Keratinocyte (primary cell): Measurements from ENCODE around the gene NFIL3. TPM values are rescaled to one million over a fixed set of nuclear protein-coding genes. Genes with fewer than 3 reads are reported as not detected.

Source experiments
- DNase-seq: peaks from one replicate; pipeline ENCODE4 v3.0.0-alpha.2; 2011; ENCODE audit warnings: low read depth, missing footprints, low spot score
- FAIRE-seq: peaks from 2 replicates; lab custom pipeline; 2011; peaks lifted over from hg19 to GRCh38; lab: Jason Lieb, UNC
- H2AFZ ChIP-seq: 2 replicates; pipeline ENCODE4 v1.6.0; 2012; ENCODE audit warnings: low read length, control low read depth, inconsistent platforms; ENCODE audit not compliant: control insufficient read depth
- H3K27ac ChIP-seq: 2 replicates; pipeline ENCODE4 v1.5.1; 2011; ENCODE audit warnings: low read length; ENCODE audit not compliant: control insufficient read depth, insufficient read depth
- H3K27me3 ChIP-seq: 3 replicates; pipeline ENCODE4 v1.6.0; 2011; ENCODE audit warnings: low read length; ENCODE audit not compliant: control insufficient read depth, insufficient read depth; ENCODE audit errors: extremely low read depth
- H3K36me3 ChIP-seq, 2 experiments: 2 replicates in 1 of 2; 3 replicates in 1 of 2; pipeline ENCODE4 v1.5.1; 2011; ENCODE audit warnings: low read length in 2 of 2, mild to moderate bottlenecking in 1 of 2; ENCODE audit not compliant: control insufficient read depth in 2 of 2, insufficient read depth in 2 of 2; ENCODE audit errors: extremely low read depth in 1 of 2
- H3K4me1 ChIP-seq: 3 replicates; pipeline ENCODE4 v1.5.1; 2011; ENCODE audit warnings: low read length; ENCODE audit not compliant: control insufficient read depth, insufficient read depth; ENCODE audit errors: extremely low read depth
- H3K4me2 ChIP-seq: 3 replicates; pipeline ENCODE4 v1.6.0; 2011; ENCODE audit warnings: low read depth, low read length; ENCODE audit not compliant: control insufficient read depth, insufficient read depth; ENCODE audit errors: extremely low read depth
- H3K4me3 ChIP-seq, 3 experiments: fragments of 200-600 bp in 1 of 3; sonication (generic) in 1 of 3; 2 replicates in 2 of 3; 3 replicates in 1 of 3; pipeline ENCODE4 v1.5.1; 2011 to 2016; ENCODE audit warnings: low read length in 3 of 3, mild to moderate bottlenecking in 3 of 3, control low read depth in 2 of 3, inconsistent platforms in 1 of 3, low read depth in 1 of 3, mixed read lengths in 1 of 3, mixed run types in 1 of 3, moderate library complexity in 1 of 3; ENCODE audit not compliant: control insufficient read depth in 2 of 3, insufficient read depth in 2 of 3; ENCODE audit errors: extremely low read depth in 1 of 3
- H3K79me2 ChIP-seq: 2 replicates; pipeline ENCODE4 v1.6.0; 2012; ENCODE audit warnings: low read length; ENCODE audit not compliant: control insufficient read depth, insufficient read depth
- H3K9ac ChIP-seq: 3 replicates; pipeline ENCODE4 v1.6.0; 2011; ENCODE audit warnings: low read length; ENCODE audit not compliant: control insufficient read depth, insufficient read depth; ENCODE audit errors: extremely low read depth
- H3K9me1 ChIP-seq: 3 replicates; pipeline ENCODE4 v1.6.0; 2011; ENCODE audit warnings: low read length; ENCODE audit not compliant: control insufficient read depth, insufficient read depth; ENCODE audit errors: extremely low read depth
- H3K9me3 ChIP-seq: 2 replicates; pipeline ENCODE4 v1.5.1; 2012; ENCODE audit warnings: low read depth, low read length; ENCODE audit not compliant: control insufficient read depth
- H4K20me1 ChIP-seq: 3 replicates; pipeline ENCODE4 v1.6.0; 2011; ENCODE audit warnings: low read length; ENCODE audit not compliant: control insufficient read depth, insufficient read depth; ENCODE audit errors: extremely low read depth
- EZH2 ChIP-seq: IDR thresholded peaks from one replicate; pipeline ENCODE4 v1.6.1; 2012; ENCODE audit warnings: inconsistent platforms, mild to moderate bottlenecking, low read length, moderate library complexity
- dilution Hi-C: fragments of 300-500 bp; cut with MboI; formaldehyde crosslinking; loops from one replicate; pipeline ENCODE4 v1.7.0; 2020; ENCODE audit warnings: low sequenced_read_pairs; ENCODE audit not compliant: extremely low pct_ligation_motif_present
- polyA plus RNA-seq, 5 experiments: library from polyadenylated mRNA; depleted of rRNA in 3 of 5; stranded (reverse) in 3 of 5; stranded (forward) in 1 of 5; unstranded in 1 of 5; fragments of >200 nt; gene quantifications; 1 replicate in 1 of 5; 2 replicates in 3 of 5; 3 replicates in 1 of 5; pipeline versions ENCODE4 v1.2.1 to v1.2.3, GENCODE V29; 2011 to 2012; ENCODE audit warnings: missing spikeins in 2 of 5, low read depth in 1 of 5, low replicate concordance in 1 of 5
- TF ChIP-seq, protein P1 (sequence below), 3 experiments: IDR thresholded peaks in 1 of 3; conservative IDR thresholded peaks in 1 of 3; optimal IDR thresholded peaks in 1 of 3; 2 replicates in 2 of 3; 3 replicates in 1 of 3; pipeline versions ENCODE3 to v1.5.1; 2011; ENCODE audit warnings: low read length in 3 of 3, mild to moderate bottlenecking in 3 of 3, moderate library complexity in 2 of 3, control low read depth in 1 of 3, inconsistent platforms in 1 of 3; ENCODE audit not compliant: insufficient read depth in 2 of 3; ENCODE audit errors: extremely low read depth in 1 of 3

Gene NFIL3
- polyA plus RNA-seq, 1 donor (not counting 4 experiments of a cell fraction or from before 2014, with no cell fraction given): 9.3 TPM

DNA sequence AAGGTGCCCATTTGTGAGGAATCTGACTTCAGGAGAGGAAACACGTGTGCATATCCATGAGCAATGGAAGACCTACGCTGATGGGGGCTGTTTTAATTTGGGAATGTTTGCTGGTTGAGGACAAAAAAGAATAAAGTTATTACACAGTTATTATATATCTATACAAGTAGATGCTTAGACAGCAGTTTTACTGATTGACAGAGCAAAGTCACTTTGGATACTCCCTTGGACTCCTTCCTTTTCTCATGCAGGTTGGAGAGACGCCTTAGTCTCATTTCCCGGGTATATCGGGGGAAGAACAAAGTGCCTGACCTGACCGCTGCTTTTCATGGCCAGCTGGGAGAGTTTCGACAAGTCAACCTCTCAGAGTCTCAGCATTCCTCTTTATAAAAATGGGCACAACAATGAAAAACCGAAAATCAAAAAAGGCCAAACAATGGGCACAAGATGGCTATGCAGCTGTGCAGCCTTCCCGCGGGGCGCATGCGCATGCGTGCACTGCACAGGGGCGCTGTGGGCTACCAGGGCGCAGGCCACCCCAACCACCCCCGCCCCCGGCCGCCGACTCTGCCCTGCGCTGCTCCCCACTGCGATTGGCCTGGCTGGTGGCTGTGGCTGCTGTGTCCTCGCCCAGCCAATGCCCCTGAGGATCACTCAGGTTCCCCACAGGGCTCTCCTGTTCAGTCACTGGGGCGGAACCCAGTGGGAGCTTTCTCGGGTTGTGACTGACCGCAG lies 18.1 kb downstream of the NFIL3 start:
- H2AFZ ChIP-seq: no peak overlapping the region
- DNase-seq: no peak
- dilution Hi-C loops: no loop called here
- no peaks in the 10 kb centered on the region for H3K9me3 ChIP-seq
- H3K27me3 ChIP-seq: no peaks in the 10 kb centered on the region
- no peak overlapping the region for H3K4me2 ChIP-seq
- TF ChIP-seq, protein P1, sequence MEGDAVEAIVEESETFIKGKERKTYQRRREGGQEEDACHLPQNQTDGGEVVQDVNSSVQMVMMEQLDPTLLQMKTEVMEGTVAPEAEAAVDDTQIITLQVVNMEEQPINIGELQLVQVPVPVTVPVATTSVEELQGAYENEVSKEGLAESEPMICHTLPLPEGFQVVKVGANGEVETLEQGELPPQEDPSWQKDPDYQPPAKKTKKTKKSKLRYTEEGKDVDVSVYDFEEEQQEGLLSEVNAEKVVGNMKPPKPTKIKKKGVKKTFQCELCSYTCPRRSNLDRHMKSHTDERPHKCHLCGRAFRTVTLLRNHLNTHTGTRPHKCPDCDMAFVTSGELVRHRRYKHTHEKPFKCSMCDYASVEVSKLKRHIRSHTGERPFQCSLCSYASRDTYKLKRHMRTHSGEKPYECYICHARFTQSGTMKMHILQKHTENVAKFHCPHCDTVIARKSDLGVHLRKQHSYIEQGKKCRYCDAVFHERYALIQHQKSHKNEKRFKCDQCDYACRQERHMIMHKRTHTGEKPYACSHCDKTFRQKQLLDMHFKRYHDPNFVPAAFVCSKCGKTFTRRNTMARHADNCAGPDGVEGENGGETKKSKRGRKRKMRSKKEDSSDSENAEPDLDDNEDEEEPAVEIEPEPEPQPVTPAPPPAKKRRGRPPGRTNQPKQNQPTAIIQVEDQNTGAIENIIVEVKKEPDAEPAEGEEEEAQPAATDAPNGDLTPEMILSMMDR (optimal IDR thresholded peaks at IDR 0.05 in 1 of 3, IDR thresholded peaks at IDR 0.05 in 1 of 3, conservative IDR thresholded peaks at IDR 0.05 in 1 of 3; ENCODE audit: extremely low read depth in 1 of 3, insufficient read depth in 2 of 3, low read length in 3 of 3): no peak
- TF ChIP-seq EZH2: no peak
- H3K36me3 ChIP-seq: peaks cover 3 to 12% of the 10 kb centered on the region in 2 experiments
- no peak overlapping the region for H3K9ac ChIP-seq
- no peak overlapping the region for H3K4me3 ChIP-seq
- no peak for FAIRE-seq
- H3K79me2 ChIP-seq: no peaks in the 10 kb centered on the region
- no peaks in the 10 kb centered on the region for H3K4me1 ChIP-seq
- no peak overlapping the region for H3K27ac ChIP-seq
- H4K20me1 ChIP-seq: no peaks in the 10 kb centered on the region
- H3K9me1 ChIP-seq: no peaks in the 10 kb centered on the region

DNA sequence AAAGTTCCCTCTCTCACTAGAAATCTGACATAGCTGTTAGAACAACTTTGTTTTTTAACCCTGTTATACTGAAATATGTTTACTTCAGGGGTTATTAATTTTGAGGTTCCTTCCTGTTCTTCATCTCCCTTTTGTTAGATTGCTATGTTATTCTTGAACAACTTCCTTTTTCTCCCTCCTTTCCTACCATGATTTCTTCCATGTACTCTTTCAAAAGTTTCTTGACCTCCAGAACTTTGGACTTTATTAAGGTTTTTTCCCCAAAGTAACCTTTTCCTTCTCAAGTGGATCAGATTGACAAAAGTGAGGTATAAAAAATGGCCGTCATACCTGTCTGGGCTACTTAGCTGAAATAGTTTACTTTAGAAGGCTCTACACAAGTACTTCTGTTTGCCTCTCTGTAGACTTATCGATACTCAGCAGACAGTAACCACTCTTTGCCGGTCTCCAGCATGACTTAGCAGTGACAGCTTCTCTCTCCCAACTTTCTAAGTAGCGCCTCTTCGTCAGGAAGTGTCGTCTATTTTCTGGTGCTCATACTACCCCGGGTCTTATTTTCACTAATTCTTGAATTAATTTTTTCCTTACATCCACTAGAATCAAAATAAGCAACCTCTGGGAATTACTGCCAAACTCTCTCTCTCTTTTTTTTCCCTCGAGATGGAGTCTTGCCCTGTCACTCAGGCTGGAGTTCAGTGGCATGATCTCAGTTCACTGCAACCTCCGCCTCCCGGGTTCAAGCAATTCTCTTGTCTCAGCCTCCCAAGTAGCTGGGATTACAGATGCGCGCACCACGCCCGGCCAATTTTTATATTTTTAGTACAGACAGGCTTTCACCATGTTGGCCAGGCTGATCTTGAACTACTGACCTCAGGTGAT lies 19.7 kb downstream of the NFIL3 start:
- H2AFZ ChIP-seq: no peak overlapping the region
- H3K27ac ChIP-seq: no peak overlapping the region
- H3K4me3 ChIP-seq: no peak overlapping the region
- no peak overlapping the region for H3K4me2 ChIP-seq
- H4K20me1 ChIP-seq: no peaks in the 10 kb centered on the region
- no peaks in the 10 kb centered on the region for H3K9me3 ChIP-seq
- no peak for FAIRE-seq
- H3K36me3 ChIP-seq: peaks cover 0 to 1% of the 10 kb centered on the region in 2 experiments
- dilution Hi-C loops: no loop called here
- DNase-seq: no peak
- no peak overlapping the region for H3K9ac ChIP-seq
- H3K27me3 ChIP-seq: no peaks in the 10 kb centered on the region
- no peaks in the 10 kb centered on the region for H3K9me1 ChIP-seq
- no peak for TF ChIP-seq EZH2
- no peaks in the 10 kb centered on the region for H3K79me2 ChIP-seq
- H3K4me1 ChIP-seq: no peaks in the 10 kb centered on the region
